A673 (cell line): Measurements from ENCODE around the gene MORN3. TPM values are rescaled to one million over a fixed set of nuclear protein-coding genes. Genes with fewer than 3 reads are reported as not detected.

Source experiments
- BruUV-seq: library from RNA; stranded (reverse); fragments of 400-500 nt; replicated peaks from 2 replicates; lab custom pipeline; 2021; lab: Mats Ljungman, UMichigan
- CTCF ChIA-PET: fragments of 300-600 bp; sonication (Branson Sonifier 250); formaldehyde crosslinking; loops from one replicate; lab custom pipeline; 2022; ENCODE audit warnings: antibody characterized with exemption; lab: Charles Lee
- POLR2A ChIA-PET: fragments of 300-600 bp; sonication (Branson Sonifier 250); formaldehyde crosslinking; loops from one replicate; lab custom pipeline; 2022; ENCODE audit warnings: antibody characterized with exemption; ENCODE audit not compliant: low non-redundant PET; lab: Charles Lee
- DNase-seq: peaks from one replicate; pipeline ENCODE4 v3.0.0-alpha.2; 2015; ENCODE audit warnings: low spot score
- H3K27ac ChIP-seq: fragments of 200-600 bp; sonication (generic); 2 replicates; pipeline ENCODE4 v1.5.1; 2016; ENCODE audit warnings: mixed run types, low read depth, mild to moderate bottlenecking, mixed read lengths, antibody characterized with exemption, low read length; ENCODE audit not compliant: poor library complexity, severe bottlenecking
- H3K27me3 ChIP-seq: fragments of 200-600 bp; sonication (generic); replicated peaks from 2 replicates; pipeline ENCODE4 v1.6.1; 2017; ENCODE audit warnings: mixed run types, low read depth, mild to moderate bottlenecking, mixed read lengths, antibody characterized with exemption, low read length; ENCODE audit not compliant: insufficient read depth, poor library complexity
- H3K36me3 ChIP-seq: fragments of 200-600 bp; sonication (generic); 2 replicates; pipeline ENCODE4 v1.6.1; 2016; ENCODE audit warnings: mixed run types, mild to moderate bottlenecking, mixed read lengths, antibody characterized with exemption, low read length; ENCODE audit not compliant: insufficient read depth, poor library complexity, severe bottlenecking
- H3K4me1 ChIP-seq: fragments of 200-600 bp; sonication (generic); 2 replicates; pipeline ENCODE4 v1.6.1; 2017; ENCODE audit warnings: mixed run types, mild to moderate bottlenecking, mixed read lengths, antibody characterized with exemption, low read length; ENCODE audit not compliant: insufficient read depth, poor library complexity, severe bottlenecking
- H3K4me3 ChIP-seq: fragments of 200-600 bp; sonication (generic); 2 replicates; pipeline ENCODE4 v1.5.1; 2016; ENCODE audit warnings: low read depth, mixed run types, mild to moderate bottlenecking, mixed read lengths, low read length; ENCODE audit not compliant: poor library complexity, severe bottlenecking
- H3K9me3 ChIP-seq: fragments of 200-600 bp; sonication (generic); 2 replicates; pipeline ENCODE4 v1.6.1; 2016; ENCODE audit warnings: mixed run types, low read depth, mild to moderate bottlenecking, mixed read lengths, antibody characterized with exemption, low read length; ENCODE audit not compliant: poor library complexity, severe bottlenecking
- CTCF ChIP-seq: fragments of 300-800, 200-600 bp; sonication (generic); conservative IDR thresholded peaks from 2 replicates; pipeline ENCODE4 v1.5.1; 2017; ENCODE audit warnings: low read depth, mild to moderate bottlenecking, antibody characterized with exemption, low read length, moderate library complexity, mixed read lengths
- EZH2 ChIP-seq: fragments of 200-600 bp; sonication (generic); IDR thresholded peaks from 2 replicates; pipeline ENCODE4 v1.6.1; 2017; ENCODE audit warnings: borderline replicate concordance, low read depth, mild to moderate bottlenecking, mixed read lengths, antibody characterized with exemption, low read length; ENCODE audit not compliant: poor library complexity, severe bottlenecking
- intact Hi-C: fragments of 100-400 bp; cut with micrococcal nuclease; formaldehyde crosslinking; loops from one replicate; pipeline ENCODE4 v1.10.0; 2022; ENCODE audit not compliant: unreplicated experiment
- total RNA-seq: library from RNA; stranded (reverse); gene quantifications from 2 replicates; pipeline ENCODE4 v1.2.3, GENCODE V29; 2021

Gene MORN3
- total RNA-seq, 1 experiment from 2014 or later, result 0.58 TPM

- CTCF ChIA-PET, result interaction anchor here (0.6 to 0.7 kb wide), 2 partner anchors 27 to 200 kb away, joined by 4 to 6 read pairs; no protein-coding TSS in a partner anchor
- H3K9me3 ChIP-seq, result no peaks in the 10 kb centered on the region
- H3K27ac ChIP-seq, result peak overlapping the region; percentile 44
- BruUV-seq, result no TSS peak
- intact Hi-C loops, result no loop called here
- TF ChIP-seq CTCF, result no peak
- TF ChIP-seq EZH2, result no peak
- H3K36me3 ChIP-seq, result no peaks in the 10 kb centered on the region
- POLR2A ChIA-PET, result no interaction called here
- H3K27me3 ChIP-seq, result no peaks in the 10 kb centered on the region
- no peaks in the 10 kb centered on the region for H3K4me1 ChIP-seq
- no peak overlapping the region for H3K4me3 ChIP-seq
- DNase-seq, result no peak
These were observed 9.4 kb upstream of the MORN3 start for GRCh38 chr12:121678716-121679300.

GRCh38 chr12:121678305-121678704, 8.9 kb upstream of the MORN3 start:
- H3K4me3 ChIP-seq, result no peak overlapping the region
- no peak overlapping the region for H3K27ac ChIP-seq
- ChIA-PET POLR2A (no interaction called here), CTCF (no interaction called here)
- intact Hi-C loops, result no loop called here
- H3K4me1 ChIP-seq, result no peaks in the 10 kb centered on the region
- no peaks in the 10 kb centered on the region for H3K27me3 ChIP-seq
- no peaks in the 10 kb centered on the region for H3K36me3 ChIP-seq
- no peaks in the 10 kb centered on the region for H3K9me3 ChIP-seq
- no peak for DNase-seq
- no peak for TF ChIP-seq EZH2
- no TSS peak for BruUV-seq

GRCh38 chr12:121676190-121676589, 6.7 kb upstream of the MORN3 start:
- H3K4me1 ChIP-seq, result no peaks in the 10 kb centered on the region
- H3K27me3 ChIP-seq, result no peaks in the 10 kb centered on the region
- DNase-seq, result no peak
- H3K27ac ChIP-seq, result no peak overlapping the region
- no peaks in the 10 kb centered on the region for H3K9me3 ChIP-seq
- no peak for TF ChIP-seq EZH2
- TF ChIP-seq CTCF, result no peak
- ChIA-PET CTCF (no interaction called here), POLR2A (no interaction called here)
- H3K36me3 ChIP-seq, result no peaks in the 10 kb centered on the region
- H3K4me3 ChIP-seq, result no peak overlapping the region
- BruUV-seq, result no TSS peak
- intact Hi-C loops, result no loop called here
